GM12878 (cell line): ENCODE data around the gene PADI2. TPM values are rescaled to one million over a fixed set of nuclear protein-coding genes. Genes with fewer than 3 reads are reported as not detected.

ENCODE experiments used
- CHD2 ChIP-seq: IDR thresholded peaks from 2 replicates; pipeline ENCODE4 v1.6.1; 2011; ENCODE audit warnings: low read depth, low read length, improper control_type of control experiment, borderline replicate concordance
- FOXK2 ChIP-seq: fragments of 450-650 bp; IDR thresholded peaks from 2 replicates; pipeline ENCODE4 v1.6.1; 2017; ENCODE audit warnings: mild to moderate bottlenecking, moderate library complexity
- GATAD2B ChIP-seq: fragments of 450-650 bp; conservative IDR thresholded peaks from 2 replicates; pipeline ENCODE4 v1.6.1; 2017; ENCODE audit warnings: low read depth, mild to moderate bottlenecking, moderate library complexity
- NFYA ChIP-seq: IDR thresholded peaks from 2 replicates; pipeline ENCODE4 v1.6.1; 2011; ENCODE audit warnings: low read depth, mild to moderate bottlenecking, low read length, improper control_type of control experiment, borderline replicate concordance
- NR2C1 ChIP-seq: fragments of 450-650 bp; IDR thresholded peaks from 2 replicates; pipeline ENCODE4 v1.6.1; 2017; ENCODE audit warnings: antibody characterized with exemption, mild to moderate bottlenecking, moderate library complexity
- NR2C2 ChIP-seq: IDR thresholded peaks from 2 replicates; pipeline ENCODE4 v1.6.1; 2011; ENCODE audit warnings: borderline replicate concordance, low read depth; ENCODE audit not compliant: control insufficient read depth, insufficient read length
- NR2F1 ChIP-seq: fragments of 450-650 bp; conservative IDR thresholded peaks from 2 replicates; pipeline ENCODE4 v1.6.1; 2017; ENCODE audit warnings: mild to moderate bottlenecking
- NRF1 ChIP-seq: conservative IDR thresholded peaks from 2 replicates; pipeline ENCODE4 v1.6.1; 2011; ENCODE audit warnings: mild to moderate bottlenecking, low read depth, low read length, improper control_type of control experiment
- PAX8 ChIP-seq: fragments of 450-650 bp; IDR thresholded peaks from 2 replicates; pipeline ENCODE4 v1.6.1; 2017; ENCODE audit warnings: mild to moderate bottlenecking, moderate library complexity
- RFX5 ChIP-seq: IDR thresholded peaks from 2 replicates; pipeline ENCODE4 v1.6.1; 2011; ENCODE audit warnings: low read depth, low read length, improper control_type of control experiment
- SMAD1 ChIP-seq: fragments of 450-650 bp; IDR thresholded peaks from 2 replicates; pipeline ENCODE4 v1.6.1; 2018; ENCODE audit warnings: mild to moderate bottlenecking, low read depth; ENCODE audit not compliant: partially characterized antibody
- SUZ12 ChIP-seq: fragments of 200-600 bp; sonication (generic); IDR thresholded peaks from one replicate; pipeline ENCODE4 v1.6.1; 2018; ENCODE audit warnings: antibody characterized with exemption, mild to moderate bottlenecking; ENCODE audit not compliant: unreplicated experiment
- TBL1XR1 ChIP-seq: IDR thresholded peaks from 2 replicates; pipeline ENCODE4 v1.6.1; 2012; ENCODE audit warnings: low read depth, low read length, improper control_type of control experiment
- polyA plus RNA-seq, 11 experiments: library from polyadenylated mRNA; depleted of rRNA in 4 of 11; unstranded in 6 of 11; stranded (reverse) in 5 of 11; fragments of >200 nt; fragmentation: Nextera tagmentation in 4 of 11; fragmentation: Illumina TruSeq in 1 of 11; extraction: Ambion mirVana in 4 of 11; extraction: Trizol in 1 of 11; gene quantifications; 1 replicate in 1 of 11; 2 replicates in 10 of 11; pipeline versions ENCODE4 v1.2.1 to v1.2.3, GENCODE V29; 2011 to 2016; ENCODE audit warnings: inconsistent platforms in 2 of 11, missing spikeins in 2 of 11, low read depth in 1 of 11
- total RNA-seq, 4 experiments: library from RNA; depleted of rRNA in 3 of 4; stranded (reverse); fragments of >200 nt in 3 of 4; fragmentation: Illumina TruSeq in 1 of 4; extraction: Trizol in 1 of 4; gene quantifications; 2 replicates each; pipeline versions ENCODE4 v1.2.1 to v1.2.3, GENCODE V29; 2013 to 2021
- TF ChIP-seq, protein P1 (sequence below): fragments of 450-650 bp; IDR thresholded peaks from 2 replicates; pipeline ENCODE4 v1.6.1; 2017; ENCODE audit warnings: mild to moderate bottlenecking
- TF ChIP-seq, protein P2 (sequence below): fragments of 450-650 bp; formaldehyde crosslinking; IDR thresholded peaks from 2 replicates; pipeline ENCODE4 v1.5.0; 2022; ENCODE audit warnings: mild to moderate bottlenecking, missing genetic modification characterization
- TF ChIP-seq, protein P3 (sequence below): fragments of 450-650 bp; IDR thresholded peaks from 2 replicates; pipeline ENCODE4 v1.6.1; 2017; ENCODE audit warnings: antibody characterized with exemption, mild to moderate bottlenecking, moderate library complexity
- TF ChIP-seq, protein P4 (sequence below): fragments of 450-650 bp; formaldehyde crosslinking; IDR thresholded peaks from 2 replicates; pipeline ENCODE4 v1.4.0; 2022; ENCODE audit warnings: mild to moderate bottlenecking, moderate library complexity

PADI2 gene
- total and polyA plus RNA-seq, 10 of the 15 experiments (the other 5 are each of a cell fraction or from before 2014, with no cell fraction given) = 0.05 to 3.0 (median 0.10) TPM; not detected in 1

DNA sequence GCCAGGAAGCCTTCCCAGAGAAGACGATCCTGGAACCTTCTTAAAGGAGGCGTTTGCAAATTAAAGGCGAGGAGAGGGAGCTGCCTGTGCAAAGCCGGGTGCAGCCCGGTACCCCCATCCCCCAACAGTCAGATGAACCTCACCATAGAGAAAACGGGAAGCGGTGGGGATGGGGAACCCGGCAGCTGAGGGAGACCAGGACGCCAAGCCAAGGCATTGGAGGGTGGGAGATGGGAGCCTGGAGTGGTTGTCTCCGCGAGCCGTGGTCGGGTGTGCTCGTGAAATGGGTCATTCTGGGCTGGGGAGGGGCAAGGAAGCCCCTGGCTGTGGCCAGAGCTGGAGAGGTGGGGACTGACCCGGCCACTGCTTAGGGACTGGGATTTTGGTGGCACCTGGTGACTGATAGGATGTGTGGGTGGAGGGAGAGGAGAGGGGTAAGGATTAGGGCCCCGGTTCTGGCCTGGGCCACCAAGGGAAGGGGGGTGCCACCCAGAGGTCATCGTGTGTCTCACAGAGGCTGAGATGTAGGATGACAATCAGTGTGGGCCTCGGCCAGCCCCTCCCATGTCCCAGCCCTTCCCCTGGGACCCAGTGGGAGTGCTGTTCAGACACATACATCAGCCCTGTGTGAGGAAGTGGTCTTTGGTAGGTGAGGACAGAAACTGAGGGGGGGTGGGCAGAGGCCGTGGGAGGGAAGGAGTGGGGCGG, 676 bp upstream of the PADI2 start (continued):
- TF ChIP-seq, protein P1, sequence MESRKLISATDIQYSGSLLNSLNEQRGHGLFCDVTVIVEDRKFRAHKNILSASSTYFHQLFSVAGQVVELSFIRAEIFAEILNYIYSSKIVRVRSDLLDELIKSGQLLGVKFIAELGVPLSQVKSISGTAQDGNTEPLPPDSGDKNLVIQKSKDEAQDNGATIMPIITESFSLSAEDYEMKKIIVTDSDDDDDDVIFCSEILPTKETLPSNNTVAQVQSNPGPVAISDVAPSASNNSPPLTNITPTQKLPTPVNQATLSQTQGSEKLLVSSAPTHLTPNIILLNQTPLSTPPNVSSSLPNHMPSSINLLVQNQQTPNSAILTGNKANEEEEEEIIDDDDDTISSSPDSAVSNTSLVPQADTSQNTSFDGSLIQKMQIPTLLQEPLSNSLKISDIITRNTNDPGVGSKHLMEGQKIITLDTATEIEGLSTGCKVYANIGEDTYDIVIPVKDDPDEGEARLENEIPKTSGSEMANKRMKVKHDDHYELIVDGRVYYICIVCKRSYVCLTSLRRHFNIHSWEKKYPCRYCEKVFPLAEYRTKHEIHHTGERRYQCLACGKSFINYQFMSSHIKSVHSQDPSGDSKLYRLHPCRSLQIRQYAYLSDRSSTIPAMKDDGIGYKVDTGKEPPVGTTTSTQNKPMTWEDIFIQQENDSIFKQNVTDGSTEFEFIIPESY = no peak
- no peak for TF ChIP-seq RFX5
- TF ChIP-seq, protein P2, sequence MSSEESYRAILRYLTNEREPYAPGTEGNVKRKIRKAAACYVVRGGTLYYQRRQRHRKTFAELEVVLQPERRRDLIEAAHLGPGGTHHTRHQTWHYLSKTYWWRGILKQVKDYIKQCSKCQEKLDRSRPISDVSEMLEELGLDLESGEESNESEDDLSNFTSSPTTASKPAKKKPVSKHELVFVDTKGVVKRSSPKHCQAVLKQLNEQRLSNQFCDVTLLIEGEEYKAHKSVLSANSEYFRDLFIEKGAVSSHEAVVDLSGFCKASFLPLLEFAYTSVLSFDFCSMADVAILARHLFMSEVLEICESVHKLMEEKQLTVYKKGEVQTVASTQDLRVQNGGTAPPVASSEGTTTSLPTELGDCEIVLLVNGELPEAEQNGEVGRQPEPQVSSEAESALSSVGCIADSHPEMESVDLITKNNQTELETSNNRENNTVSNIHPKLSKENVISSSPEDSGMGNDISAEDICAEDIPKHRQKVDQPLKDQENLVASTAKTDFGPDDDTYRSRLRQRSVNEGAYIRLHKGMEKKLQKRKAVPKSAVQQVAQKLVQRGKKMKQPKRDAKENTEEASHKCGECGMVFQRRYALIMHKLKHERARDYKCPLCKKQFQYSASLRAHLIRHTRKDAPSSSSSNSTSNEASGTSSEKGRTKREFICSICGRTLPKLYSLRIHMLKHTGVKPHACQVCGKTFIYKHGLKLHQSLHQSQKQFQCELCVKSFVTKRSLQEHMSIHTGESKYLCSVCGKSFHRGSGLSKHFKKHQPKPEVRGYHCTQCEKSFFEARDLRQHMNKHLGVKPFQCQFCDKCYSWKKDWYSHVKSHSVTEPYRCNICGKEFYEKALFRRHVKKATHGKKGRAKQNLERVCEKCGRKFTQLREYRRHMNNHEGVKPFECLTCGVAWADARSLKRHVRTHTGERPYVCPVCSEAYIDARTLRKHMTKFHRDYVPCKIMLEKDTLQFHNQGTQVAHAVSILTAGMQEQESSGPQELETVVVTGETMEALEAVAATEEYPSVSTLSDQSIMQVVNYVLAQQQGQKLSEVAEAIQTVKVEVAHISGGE (CRISPR knock-in tag) = no peak
- TF ChIP-seq TBL1XR1 = no peak
- TF ChIP-seq CHD2 = no peak
- no peak for TF ChIP-seq SUZ12
- no peak for TF ChIP-seq NRF1
- TF ChIP-seq FOXK2 = no peak
- no peak for TF ChIP-seq SMAD1
- TF ChIP-seq GATAD2B = peak; percentile 73; the same call in 1 of the 2 replicates
- no peak for TF ChIP-seq PAX8
- TF ChIP-seq NR2F1 = peak; percentile 81
- no peak for TF ChIP-seq NR2C2
- no peak for TF ChIP-seq NFYA
- TF ChIP-seq, protein P3, sequence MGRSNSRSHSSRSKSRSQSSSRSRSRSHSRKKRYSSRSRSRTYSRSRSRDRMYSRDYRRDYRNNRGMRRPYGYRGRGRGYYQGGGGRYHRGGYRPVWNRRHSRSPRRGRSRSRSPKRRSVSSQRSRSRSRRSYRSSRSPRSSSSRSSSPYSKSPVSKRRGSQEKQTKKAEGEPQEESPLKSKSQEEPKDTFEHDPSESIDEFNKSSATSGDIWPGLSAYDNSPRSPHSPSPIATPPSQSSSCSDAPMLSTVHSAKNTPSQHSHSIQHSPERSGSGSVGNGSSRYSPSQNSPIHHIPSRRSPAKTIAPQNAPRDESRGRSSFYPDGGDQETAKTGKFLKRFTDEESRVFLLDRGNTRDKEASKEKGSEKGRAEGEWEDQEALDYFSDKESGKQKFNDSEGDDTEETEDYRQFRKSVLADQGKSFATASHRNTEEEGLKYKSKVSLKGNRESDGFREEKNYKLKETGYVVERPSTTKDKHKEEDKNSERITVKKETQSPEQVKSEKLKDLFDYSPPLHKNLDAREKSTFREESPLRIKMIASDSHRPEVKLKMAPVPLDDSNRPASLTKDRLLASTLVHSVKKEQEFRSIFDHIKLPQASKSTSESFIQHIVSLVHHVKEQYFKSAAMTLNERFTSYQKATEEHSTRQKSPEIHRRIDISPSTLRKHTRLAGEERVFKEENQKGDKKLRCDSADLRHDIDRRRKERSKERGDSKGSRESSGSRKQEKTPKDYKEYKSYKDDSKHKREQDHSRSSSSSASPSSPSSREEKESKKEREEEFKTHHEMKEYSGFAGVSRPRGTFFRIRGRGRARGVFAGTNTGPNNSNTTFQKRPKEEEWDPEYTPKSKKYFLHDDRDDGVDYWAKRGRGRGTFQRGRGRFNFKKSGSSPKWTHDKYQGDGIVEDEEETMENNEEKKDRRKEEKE = no peak
- TF ChIP-seq NR2C1 = no peak
- TF ChIP-seq, protein P4, sequence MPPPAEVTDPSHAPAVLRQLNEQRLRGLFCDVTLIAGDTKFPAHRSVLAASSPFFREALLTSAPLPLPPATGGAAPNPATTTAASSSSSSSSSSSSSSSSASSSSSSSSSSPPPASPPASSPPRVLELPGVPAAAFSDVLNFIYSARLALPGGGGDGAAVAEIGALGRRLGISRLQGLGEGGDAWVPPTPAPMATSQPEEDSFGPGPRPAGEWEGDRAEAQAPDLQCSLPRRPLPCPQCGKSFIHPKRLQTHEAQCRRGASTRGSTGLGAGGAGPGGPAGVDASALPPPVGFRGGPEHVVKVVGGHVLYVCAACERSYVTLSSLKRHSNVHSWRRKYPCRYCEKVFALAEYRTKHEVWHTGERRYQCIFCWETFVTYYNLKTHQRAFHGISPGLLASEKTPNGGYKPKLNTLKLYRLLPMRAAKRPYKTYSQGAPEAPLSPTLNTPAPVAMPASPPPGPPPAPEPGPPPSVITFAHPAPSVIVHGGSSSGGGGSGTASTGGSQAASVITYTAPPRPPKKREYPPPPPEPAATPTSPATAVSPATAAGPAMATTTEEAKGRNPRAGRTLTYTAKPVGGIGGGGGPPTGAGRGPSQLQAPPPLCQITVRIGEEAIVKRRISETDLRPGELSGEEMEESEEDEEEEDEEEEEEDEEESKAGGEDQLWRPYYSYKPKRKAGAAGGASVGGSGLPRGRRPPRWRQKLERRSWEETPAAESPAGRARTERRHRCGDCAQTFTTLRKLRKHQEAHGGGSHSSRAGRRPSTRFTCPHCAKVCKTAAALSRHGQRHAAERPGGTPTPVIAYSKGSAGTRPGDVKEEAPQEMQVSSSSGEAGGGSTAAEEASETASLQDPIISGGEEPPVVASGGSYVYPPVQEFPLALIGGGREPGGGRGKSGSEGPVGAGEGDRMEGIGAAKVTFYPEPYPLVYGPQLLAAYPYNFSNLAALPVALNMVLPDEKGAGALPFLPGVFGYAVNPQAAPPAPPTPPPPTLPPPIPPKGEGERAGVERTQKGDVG (CRISPR knock-in tag) = no peak
